Prostate gland (tissue), 2 donors: ENCODE results near the gene METTL2A.
"Not testable (repeated sequence)": the region's sequence is repeated elsewhere in the genome, so short reads cannot be mapped to it uniquely, and the experiment has no call there.

Experiments
- POLR2A ChIP-seq: fragments of 450-650 bp; IDR thresholded peaks from one replicate; pipeline ENCODE4 v1.6.1; 2016; ENCODE audit warnings: antibody characterized with exemption, mild to moderate bottlenecking
- POLR2AphosphoS5 ChIP-seq: sonication (generic); formaldehyde crosslinking; IDR thresholded peaks from one replicate; pipeline ENCODE4 v1.6.1; 2017; ENCODE audit warnings: antibody characterized with exemption
- TF ChIP-seq, protein P1 (sequence below), 4 experiments: fragments of 200-600 bp in 2 of 4; fragments of 450-650 bp in 2 of 4; sonication (generic) in 2 of 4; IDR thresholded peaks; 1 replicate in 3 of 4; 2 replicates in 1 of 4; pipeline ENCODE4 v1.5.1; 2016 to 2019; ENCODE audit warnings: antibody characterized with exemption in 4 of 4, mild to moderate bottlenecking in 2 of 4, moderate library complexity in 2 of 4

DNA sequence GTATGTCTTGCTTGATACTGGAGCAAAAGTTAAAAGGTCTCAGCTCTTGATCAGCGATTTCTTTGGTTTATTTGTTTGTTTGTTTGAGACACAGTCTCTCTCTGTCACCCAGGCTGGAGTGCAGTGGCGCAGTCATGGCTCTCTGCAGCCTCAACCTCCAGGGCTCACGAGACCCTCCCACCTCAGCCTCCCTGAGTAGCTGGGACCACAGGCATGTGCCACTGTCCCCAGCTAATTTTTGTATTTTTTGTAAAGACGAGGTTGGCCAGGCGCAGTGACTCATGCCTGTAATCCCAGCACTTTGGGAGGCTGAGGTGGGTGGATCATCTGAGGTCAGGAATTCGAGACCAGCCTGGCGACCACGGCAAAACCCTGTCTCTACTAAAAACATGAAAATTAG, 75.1 kb downstream of the METTL2A start:
- not testable (repeated sequence) for TF ChIP-seq POLR2A, POLR2AphosphoS5
- TF ChIP-seq, protein P1, sequence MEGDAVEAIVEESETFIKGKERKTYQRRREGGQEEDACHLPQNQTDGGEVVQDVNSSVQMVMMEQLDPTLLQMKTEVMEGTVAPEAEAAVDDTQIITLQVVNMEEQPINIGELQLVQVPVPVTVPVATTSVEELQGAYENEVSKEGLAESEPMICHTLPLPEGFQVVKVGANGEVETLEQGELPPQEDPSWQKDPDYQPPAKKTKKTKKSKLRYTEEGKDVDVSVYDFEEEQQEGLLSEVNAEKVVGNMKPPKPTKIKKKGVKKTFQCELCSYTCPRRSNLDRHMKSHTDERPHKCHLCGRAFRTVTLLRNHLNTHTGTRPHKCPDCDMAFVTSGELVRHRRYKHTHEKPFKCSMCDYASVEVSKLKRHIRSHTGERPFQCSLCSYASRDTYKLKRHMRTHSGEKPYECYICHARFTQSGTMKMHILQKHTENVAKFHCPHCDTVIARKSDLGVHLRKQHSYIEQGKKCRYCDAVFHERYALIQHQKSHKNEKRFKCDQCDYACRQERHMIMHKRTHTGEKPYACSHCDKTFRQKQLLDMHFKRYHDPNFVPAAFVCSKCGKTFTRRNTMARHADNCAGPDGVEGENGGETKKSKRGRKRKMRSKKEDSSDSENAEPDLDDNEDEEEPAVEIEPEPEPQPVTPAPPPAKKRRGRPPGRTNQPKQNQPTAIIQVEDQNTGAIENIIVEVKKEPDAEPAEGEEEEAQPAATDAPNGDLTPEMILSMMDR (IDR thresholded peaks at IDR 0.05) = not testable (repeated sequence)
